Femur (tissue), 1 donor: Measurements from ENCODE around the gene FBH1.
"Not testable (repeated sequence)": the region's sequence is repeated elsewhere in the genome, so short reads cannot be mapped to it uniquely, and the experiment has no call there.

Source experiments
- DNase-seq: peaks from one replicate; pipeline ENCODE4 v3.0.0-alpha.2; 2017

FBH1 gene

GRCh38 chr10:5960070-5960972 lies 70.3 kb downstream of the FBH1 start:
- peak; percentile 10 for DNase-seq

GRCh38 chr10:5960973-5961275 lies 70.9 kb downstream of the FBH1 start:
- not testable (repeated sequence) for DNase-seq

DNA sequence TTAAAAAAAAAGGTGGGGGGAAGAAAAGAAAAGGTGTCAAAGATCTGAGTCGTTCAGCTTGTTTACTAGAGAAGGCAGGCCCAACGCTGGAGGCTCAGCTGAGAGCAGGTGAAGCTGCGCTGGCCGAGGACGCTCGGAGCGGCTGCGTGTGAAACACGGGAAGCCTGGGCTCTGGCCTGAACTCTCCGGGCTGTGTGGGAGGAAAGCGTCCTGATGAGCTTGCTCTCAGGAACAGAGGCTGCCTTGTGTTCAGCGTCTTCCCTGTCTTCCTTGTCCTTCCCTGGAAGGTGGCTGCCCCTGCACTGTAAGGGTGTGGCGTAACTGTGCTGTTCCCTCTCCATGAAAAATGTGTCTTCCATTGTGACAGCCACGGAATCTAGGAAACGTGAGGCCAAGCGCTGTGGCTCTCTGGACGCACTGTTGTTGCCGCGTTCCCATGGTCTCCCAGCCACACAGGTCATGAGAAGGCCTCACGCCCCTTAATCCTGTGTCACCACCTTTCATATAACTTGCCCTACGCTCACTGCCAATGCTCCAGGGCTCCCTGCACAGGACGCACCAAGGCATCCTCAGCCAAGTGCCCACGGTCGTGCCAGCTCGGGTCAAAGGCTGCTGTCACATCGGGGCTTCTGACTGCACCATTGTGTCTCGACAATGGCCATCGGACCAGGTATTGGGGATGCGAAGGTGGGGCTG lies 71.5 kb downstream of the FBH1 start:
- peak; percentile 14 for DNase-seq

- DNase-seq = peak; percentile 1
Measured at GRCh38 chr10:5962358-5962940, 72.4 kb downstream of the FBH1 start.

DNA sequence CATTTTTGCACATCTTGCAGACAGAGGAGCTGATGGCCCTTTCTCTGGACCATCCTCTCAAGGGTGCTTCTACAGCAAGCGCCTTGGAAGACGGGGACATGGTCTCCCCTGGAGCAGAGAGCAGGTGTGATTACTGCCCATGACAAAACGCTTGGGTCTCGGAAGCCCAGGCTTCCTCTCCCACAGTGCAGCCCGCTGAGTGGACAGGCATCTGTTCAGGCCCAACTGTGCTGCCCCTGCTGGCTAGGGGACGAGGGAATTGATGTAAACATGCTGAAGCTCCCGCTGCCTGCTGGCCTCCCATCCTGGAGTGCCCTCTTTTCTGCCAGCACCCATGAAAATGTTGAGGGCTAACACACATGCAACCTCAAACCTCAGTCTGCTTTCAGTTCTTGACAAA lies 73.0 kb downstream of the FBH1 start:
- peak; percentile 4 for DNase-seq

GRCh38 chr10:5963591-5963990 lies 73.5 kb downstream of the FBH1 start:
- peak; percentile 5 for DNase-seq

DNA sequence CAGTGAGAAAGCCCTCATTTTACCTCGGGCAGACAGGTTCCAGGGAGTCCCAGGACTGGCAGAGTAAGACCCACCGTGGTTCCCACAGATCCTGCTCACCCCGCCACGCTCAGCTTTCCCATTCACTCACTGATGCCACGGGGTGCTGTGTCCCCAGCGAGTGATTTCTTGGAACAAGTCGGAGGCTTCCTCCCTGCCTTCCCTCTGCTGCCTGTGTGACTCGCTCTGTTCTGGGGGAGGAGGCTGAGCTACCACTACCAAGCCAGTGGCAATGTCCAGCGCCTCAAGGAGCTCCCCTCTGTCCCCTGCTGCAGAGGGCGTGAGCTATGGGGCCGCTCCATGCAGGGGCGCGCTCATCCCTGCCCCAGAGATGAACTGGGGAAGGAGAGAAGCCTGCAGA lies 74.7 kb downstream of the FBH1 start:
- DNase-seq = no peak

DNA sequence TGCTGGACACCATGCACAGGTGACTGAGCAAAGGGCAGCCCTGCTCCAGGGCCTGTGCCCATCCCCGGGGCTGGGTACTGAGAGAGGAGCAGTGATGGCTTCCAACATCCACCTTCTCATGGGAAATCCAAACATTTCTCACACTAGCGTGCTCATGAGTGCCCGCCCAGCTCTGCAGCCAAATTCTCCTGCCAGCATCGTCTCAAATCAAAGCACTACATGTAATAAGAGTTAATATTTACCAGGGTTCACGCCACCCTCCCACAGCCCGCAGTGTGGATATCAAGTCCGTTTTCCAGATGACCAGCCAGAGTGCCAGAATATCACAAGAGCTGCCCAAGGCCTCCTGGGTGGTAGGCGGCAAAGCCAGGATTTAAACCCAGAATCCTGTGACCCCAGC lies 75.2 kb downstream of the FBH1 start:
- DNase-seq = no peak

- no peak for DNase-seq
Measured at GRCh38 chr10:5968037-5968680, 78.1 kb downstream of the FBH1 start.

- no peak for DNase-seq
Measured at GRCh38 chr10:5968681-5969453, 78.8 kb downstream of the FBH1 start.

GRCh38 chr10:5970066-5970465 lies 80.0 kb downstream of the FBH1 start:
- no peak for DNase-seq

DNA sequence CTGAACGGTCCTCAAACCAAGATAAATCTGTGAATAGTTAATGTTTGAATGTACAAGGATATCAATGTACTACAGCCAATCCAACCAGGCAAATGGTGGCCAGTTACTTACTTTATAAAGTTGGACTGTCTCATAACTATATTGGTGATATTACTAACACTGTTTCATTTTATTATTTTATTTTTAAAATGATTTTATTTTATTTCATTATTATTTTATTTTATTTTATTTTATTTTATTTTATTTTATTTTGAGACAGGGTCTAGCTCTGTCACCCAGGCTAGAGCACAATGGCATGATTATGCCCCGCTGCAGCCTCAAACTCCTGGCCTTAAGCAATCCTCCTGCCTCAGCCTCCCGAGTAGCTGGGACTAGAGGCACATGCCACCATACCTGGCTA lies 80.5 kb downstream of the FBH1 start:
- DNase-seq = no peak

DNA sequence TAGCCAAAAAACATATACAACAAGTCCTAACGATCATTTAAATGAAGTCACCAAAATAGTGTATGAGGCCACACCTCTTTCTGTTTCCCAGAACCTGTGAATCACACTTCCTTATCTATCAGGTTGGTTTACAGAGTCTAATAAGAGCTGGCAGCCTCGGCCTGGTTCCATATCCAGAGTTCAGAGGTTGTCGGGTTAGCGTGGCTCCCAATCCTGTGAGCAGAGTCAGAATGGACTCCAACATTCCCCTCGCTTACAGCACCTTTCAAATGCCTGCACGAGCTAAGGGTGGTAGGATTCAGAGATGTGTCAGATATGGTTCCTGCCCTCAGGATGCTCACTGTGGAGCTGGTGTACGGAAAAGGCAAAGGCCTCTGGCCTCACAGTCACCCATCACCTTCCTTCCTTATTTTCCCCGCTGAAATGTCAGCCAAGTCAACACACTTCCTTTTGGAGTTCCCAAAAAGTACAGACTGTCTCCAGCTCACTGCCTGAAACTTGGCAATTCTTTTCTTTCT lies 81.3 kb downstream of the FBH1 start:
- no peak for DNase-seq

GRCh38 chr10:5971886-5972285 lies 81.8 kb downstream of the FBH1 start:
- no peak for DNase-seq

DNA sequence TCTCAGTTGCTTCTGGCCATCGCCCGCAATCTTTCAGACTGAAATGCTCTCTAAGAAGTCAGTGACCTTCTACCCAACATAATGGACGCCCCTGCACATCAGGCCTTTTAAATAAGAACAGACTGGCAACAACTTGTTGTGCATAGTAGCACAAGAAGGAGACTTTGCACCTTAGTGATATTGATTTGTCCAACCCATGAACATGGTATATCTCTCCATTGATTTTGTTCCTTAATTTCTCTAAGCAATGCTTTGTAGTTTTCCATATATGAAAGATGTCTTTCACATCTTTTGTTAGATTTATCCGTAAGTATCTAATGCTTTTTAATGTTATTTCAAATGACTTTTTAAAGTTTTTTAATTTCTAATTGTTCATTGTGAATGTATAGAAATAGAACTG lies 83.0 kb downstream of the FBH1 start:
- DNase-seq = no peak

DNA sequence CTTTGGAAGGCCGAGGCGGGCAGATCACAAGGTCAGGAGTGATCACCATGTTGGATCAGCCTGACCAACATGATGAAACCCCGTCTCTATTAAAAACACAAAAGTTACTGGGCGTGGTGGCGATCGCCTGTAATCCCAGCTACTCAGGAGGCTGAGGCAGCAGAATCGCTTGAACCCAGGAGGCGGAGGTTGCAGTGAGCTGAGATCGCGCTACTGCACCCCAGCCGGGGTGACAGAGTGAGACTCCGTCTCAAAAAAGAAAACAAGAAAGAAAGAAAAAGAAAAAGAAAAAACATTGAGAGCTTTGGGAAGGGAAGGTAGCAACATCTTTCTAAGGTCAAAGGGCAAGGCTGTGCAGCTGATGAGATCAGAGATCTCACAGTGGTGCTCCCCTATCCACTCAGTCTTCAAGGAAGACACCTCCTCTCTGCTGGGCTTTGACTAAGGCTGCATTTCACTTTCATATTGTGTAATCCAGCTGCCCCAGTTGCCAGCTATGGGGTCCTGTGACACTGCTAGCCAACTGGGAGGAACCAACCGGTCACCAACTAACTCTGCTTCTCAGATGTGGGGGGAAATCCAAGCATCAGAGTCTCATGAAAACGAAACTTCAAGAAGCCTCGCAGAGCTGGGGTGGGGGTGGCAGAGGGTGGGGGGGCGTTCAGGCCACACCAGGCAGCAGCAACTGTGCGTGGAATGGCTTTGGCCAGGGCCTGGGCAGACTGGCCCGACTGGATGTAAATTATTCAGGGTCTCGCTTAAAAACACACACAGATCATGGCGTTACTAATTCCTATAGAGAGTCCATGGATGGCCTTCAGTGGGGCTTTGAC lies 85.8 kb downstream of the FBH1 start:
- no peak for DNase-seq

DNA sequence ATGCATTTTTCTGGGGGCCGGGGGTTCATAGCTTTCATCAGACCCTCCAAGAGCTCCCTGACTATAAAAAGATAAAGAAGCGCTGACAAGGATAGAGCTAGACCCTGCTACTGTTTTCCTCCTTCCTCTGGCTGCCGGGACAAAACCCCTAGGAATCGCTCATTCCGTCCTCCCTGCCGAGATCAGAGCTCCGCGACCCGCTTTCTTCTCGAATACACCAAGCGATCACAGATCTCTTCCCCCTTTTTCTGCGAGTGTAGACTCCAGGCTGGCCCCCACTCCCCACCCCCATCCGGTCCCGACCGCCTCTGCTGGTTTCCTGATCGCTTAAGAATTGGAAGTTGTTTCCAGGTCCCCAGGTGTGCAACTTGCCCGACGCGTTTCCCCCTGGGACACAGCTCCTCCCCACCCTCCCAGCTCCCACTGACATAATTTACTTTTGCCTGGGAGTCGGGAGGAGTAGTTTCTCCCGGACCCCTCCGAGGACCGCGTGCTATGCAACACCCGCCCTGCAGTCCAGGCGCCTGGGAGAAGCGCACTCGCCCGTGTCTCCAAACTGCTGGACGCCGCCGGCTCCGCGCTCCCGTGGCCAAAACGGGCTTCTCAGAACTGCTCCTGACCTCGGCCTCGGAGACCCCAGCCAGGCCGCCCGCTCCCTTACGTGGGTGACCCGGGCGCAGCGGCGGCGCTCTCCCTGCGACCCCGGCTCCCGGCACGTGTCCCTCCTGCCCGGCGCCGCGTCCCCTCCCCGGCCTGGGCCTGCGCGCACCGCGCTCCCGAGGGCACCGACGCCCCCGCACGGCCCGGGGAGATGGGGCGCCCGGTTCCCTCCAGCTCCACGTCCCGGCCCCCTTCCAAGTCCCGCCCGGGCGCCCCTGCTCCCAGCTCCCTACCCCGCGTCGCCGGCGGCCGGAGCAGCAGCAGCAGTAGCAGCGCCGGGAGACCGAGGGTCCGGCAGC lies 86.7 kb downstream of the FBH1 start:
- peak; percentile 47 for DNase-seq

DNA sequence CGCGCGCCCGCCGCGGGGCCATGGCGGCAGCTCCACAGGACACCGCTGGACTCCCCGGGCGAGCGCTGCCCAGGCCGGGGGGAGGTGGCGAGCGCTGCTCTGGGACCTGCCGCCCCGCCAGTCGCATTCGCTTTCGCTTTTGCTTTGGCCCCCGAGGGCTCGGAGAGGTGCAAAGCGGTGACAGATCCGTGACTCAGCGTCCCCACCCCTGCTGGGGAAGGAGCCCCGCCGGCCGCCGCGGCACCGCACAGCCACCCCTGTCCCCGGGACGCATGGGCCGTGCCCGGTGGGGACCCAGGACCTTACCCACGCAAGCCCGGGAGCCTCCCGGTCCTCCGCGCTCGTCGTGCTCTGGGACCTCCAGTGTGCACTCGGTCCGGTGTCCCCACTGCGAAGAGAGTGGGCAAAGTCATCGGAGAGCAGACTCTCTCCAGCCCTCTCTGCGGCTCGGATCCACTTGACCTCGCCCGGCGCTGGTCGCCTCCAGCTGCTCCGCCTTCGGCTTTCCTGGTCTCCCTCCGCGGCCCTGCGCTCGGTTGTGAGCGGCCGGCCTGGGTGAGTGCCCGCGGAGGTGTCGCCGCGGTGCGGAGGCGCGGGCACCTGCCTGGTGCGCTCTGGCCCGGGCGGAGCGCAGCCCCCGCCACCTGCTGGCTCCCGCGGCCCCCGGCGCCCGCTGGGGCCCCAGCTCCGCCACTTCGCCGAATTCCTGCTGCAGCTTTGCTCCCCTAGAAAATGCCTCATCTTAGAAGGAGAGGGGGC lies 87.6 kb downstream of the FBH1 start, which contains the start of gene IL15RA:
TSS of gene IL15RA (minus strand) at position 73 of the 759 bp plus-strand sequence. CDS start at position 22, 51 bp downstream.
- peak; percentile 71 for DNase-seq

DNA sequence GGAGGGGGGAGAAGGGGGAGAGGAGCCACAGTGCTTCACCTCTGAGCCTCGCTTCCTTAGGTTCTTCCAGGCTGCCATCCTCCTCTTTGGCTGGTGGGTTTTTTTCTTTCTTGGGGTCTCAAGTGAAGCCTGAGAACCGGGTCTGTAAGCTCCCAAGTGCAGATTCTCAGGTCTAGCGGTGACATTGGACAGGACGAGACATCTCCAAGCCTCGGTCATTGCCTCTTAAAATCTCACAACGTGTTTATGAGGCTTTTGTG lies 88.1 kb downstream of the FBH1 start:
- no peak for DNase-seq

DNA sequence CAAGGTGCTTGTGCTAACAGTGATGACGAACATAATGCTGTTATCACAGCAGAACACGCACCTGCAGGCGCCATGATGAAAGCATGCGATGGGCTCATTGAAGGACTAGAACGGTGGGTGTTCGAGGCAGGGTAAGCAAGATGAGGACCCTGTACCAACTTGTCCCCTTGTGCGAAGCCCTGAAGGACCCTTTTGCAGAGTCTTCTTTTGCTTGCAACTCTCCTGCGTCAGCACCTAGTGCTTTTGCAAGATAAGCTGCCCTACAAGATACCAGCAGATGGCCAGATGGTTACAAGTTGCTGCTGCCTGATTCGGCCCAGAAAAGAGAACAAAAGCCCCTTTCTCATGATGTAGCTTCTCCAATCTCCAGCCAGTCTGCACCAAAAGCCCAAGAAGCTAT lies 91.5 kb downstream of the FBH1 start:
- DNase-seq = no peak
